WTC11 (cell line): ENCODE measurements around the gene CELA2A. TPM values are rescaled to one million over a fixed set of nuclear protein-coding genes. Genes with fewer than 3 reads are reported as not detected.

Experiments used
- ATAC-seq: fragments of 200-7000 bp; cut with Tn5 transposase; 2 replicates; pipeline ENCODE4 v1.10.0; 2021; ENCODE audit warnings: mild to moderate bottlenecking, moderate library complexity
- CTCF ChIA-PET: fragments of 300-600 bp; sonication (Branson Sonifier 250); formaldehyde crosslinking; loops from one replicate; lab custom pipeline; 2021; ENCODE audit warnings: antibody characterized with exemption; lab: Charles Lee
- POLR2A ChIA-PET: fragments of 350-600 bp; sonication (Branson Sonifier 250); formaldehyde crosslinking; loops from one replicate; lab custom pipeline; 2021; ENCODE audit warnings: antibody characterized with exemption; lab: Charles Lee
- DNase-seq: peaks from one replicate; pipeline ENCODE4 v3.0.0; 2021; ENCODE audit warnings: low spot score
- H3K27ac Mint-ChIP-seq: 2 replicates; pipeline ENCODE4 v1.8.0; 2021; ENCODE audit warnings: mixed read lengths
- H3K27me3 Mint-ChIP-seq: 2 replicates; pipeline ENCODE4 v1.8.0; 2021; ENCODE audit warnings: low read depth, mild to moderate bottlenecking, moderate library complexity, mixed read lengths
- H3K36me3 Mint-ChIP-seq: 2 replicates; pipeline ENCODE4 v1.8.0; 2021; ENCODE audit warnings: mixed read lengths
- H3K4me1 Mint-ChIP-seq: 2 replicates; pipeline ENCODE4 v1.8.0; 2022; ENCODE audit warnings: mixed read lengths
- H3K4me3 Mint-ChIP-seq: 2 replicates; pipeline ENCODE4 v1.8.0; 2021; ENCODE audit warnings: mild to moderate bottlenecking, moderate library complexity, mixed read lengths
- H3K9me3 Mint-ChIP-seq: 2 replicates; pipeline ENCODE4 v1.8.0; 2021; ENCODE audit warnings: mixed read lengths
- AR ChIP-seq: fragments of 250-450 bp; sonication (Bioruptor Pico); IDR thresholded peaks from 2 replicates; pipeline ENCODE4 v1.9.0; 2021; ENCODE audit warnings: mild to moderate bottlenecking
- ATF3 ChIP-seq: sonication (generic); formaldehyde crosslinking; conservative IDR thresholded peaks from 2 replicates; pipeline ENCODE4 v1.8.1; 2022; ENCODE audit warnings: mild to moderate bottlenecking, missing genetic modification reagents
- ATF6 ChIP-seq: sonication (generic); formaldehyde crosslinking; IDR thresholded peaks from 2 replicates; pipeline ENCODE4 v1.8.1; 2023; ENCODE audit warnings: mild to moderate bottlenecking, missing genetic modification reagents
- CDX4 ChIP-seq: fragments of 250-450 bp; sonication (Bioruptor Pico); IDR thresholded peaks from 2 replicates; pipeline ENCODE4 v1.9.0; 2021; ENCODE audit warnings: moderate library complexity, mild to moderate bottlenecking, inconsistent platforms, borderline replicate concordance
- CTCF ChIP-seq: fragments of 200-600 bp; IDR thresholded peaks from 2 replicates; pipeline ENCODE4 v1.8.0; 2022; ENCODE audit warnings: antibody characterized with exemption
- ETV6 ChIP-seq: sonication (generic); formaldehyde crosslinking; IDR thresholded peaks from 2 replicates; pipeline ENCODE4 v1.8.1; 2022; ENCODE audit warnings: mild to moderate bottlenecking, missing genetic modification reagents
- FOXJ3 ChIP-seq: sonication (generic); formaldehyde crosslinking; IDR thresholded peaks from 2 replicates; pipeline ENCODE4 v1.9.0; 2021; ENCODE audit warnings: missing genetic modification reagents, mild to moderate bottlenecking, borderline replicate concordance
- NFATC4 ChIP-seq: fragments of 250-450 bp; sonication (Bioruptor Pico); IDR thresholded peaks from 2 replicates; pipeline ENCODE4 v1.9.0; 2021; ENCODE audit warnings: mild to moderate bottlenecking
- NR3C1 ChIP-seq: sonication (generic); formaldehyde crosslinking; conservative IDR thresholded peaks from 2 replicates; pipeline ENCODE4 v1.8.1; 2023; ENCODE audit warnings: low read depth, mild to moderate bottlenecking, missing genetic modification reagents
- PRDM15 ChIP-seq: sonication (generic); formaldehyde crosslinking; IDR thresholded peaks from 2 replicates; pipeline ENCODE4 v1.8.0; 2022; ENCODE audit warnings: missing genetic modification reagents
- PRRX2 ChIP-seq: fragments of 250-450 bp; sonication (Bioruptor Pico); IDR thresholded peaks from 2 replicates; pipeline ENCODE4 v1.8.0; 2021; ENCODE audit warnings: mild to moderate bottlenecking
- RELA ChIP-seq: sonication (generic); formaldehyde crosslinking; IDR thresholded peaks from 2 replicates; pipeline ENCODE4 v1.8.1; 2022; ENCODE audit warnings: missing genetic modification reagents, mild to moderate bottlenecking, borderline replicate concordance
- SMAD3 ChIP-seq: sonication (generic); formaldehyde crosslinking; IDR thresholded peaks from 2 replicates; pipeline ENCODE4 v1.8.0; 2022; ENCODE audit warnings: missing genetic modification reagents, mild to moderate bottlenecking, borderline replicate concordance
- SOX15 ChIP-seq: fragments of 250-450 bp; sonication (Bioruptor Pico); IDR thresholded peaks from 2 replicates; pipeline ENCODE4 v1.9.0; 2021; ENCODE audit warnings: mild to moderate bottlenecking
- TEAD4 ChIP-seq: sonication (generic); formaldehyde crosslinking; IDR thresholded peaks from 2 replicates; pipeline ENCODE4 v1.8.0; 2022; ENCODE audit warnings: mild to moderate bottlenecking, missing genetic modification reagents
- TP53 ChIP-seq: sonication (generic); formaldehyde crosslinking; IDR thresholded peaks from 2 replicates; pipeline ENCODE4 v1.8.1; 2023; ENCODE audit warnings: mild to moderate bottlenecking, missing genetic modification reagents
- ZMAT4 ChIP-seq: fragments of 250-450 bp; sonication (Bioruptor Pico); IDR thresholded peaks from 2 replicates; pipeline ENCODE4 v1.9.0; 2021; ENCODE audit warnings: mild to moderate bottlenecking
- ZNF317 ChIP-seq: sonication (generic); formaldehyde crosslinking; IDR thresholded peaks from 2 replicates; pipeline ENCODE4 v1.8.1; 2023; ENCODE audit warnings: low read depth, mild to moderate bottlenecking, moderate library complexity, missing genetic modification reagents, borderline replicate concordance
- ZNF416 ChIP-seq: fragments of 250-450 bp; sonication (Bioruptor Pico); IDR thresholded peaks from 2 replicates; pipeline ENCODE4 v1.9.0; 2021; ENCODE audit warnings: mild to moderate bottlenecking, inconsistent platforms
- ZNF512 ChIP-seq: sonication (generic); formaldehyde crosslinking; IDR thresholded peaks from 2 replicates; pipeline ENCODE4 v1.8.1; 2022; ENCODE audit warnings: missing genetic modification reagents, borderline replicate concordance
- ZNF671 ChIP-seq: fragments of 250-450 bp; sonication (Bioruptor Pico); IDR thresholded peaks from 2 replicates; pipeline ENCODE4 v1.8.0; 2021; ENCODE audit warnings: mild to moderate bottlenecking
- total RNA-seq: library from RNA; stranded (reverse); gene quantifications from 3 replicates; pipeline ENCODE4 v1.2.3, GENCODE V29; 2021

Gene CELA2A
- total RNA-seq, 1 experiment from 2014 or later = 0.83 TPM

- TF ChIP-seq AR (CRISPR knock-in tag) (no peak), SMAD3 (CRISPR knock-in tag) (no peak), NFATC4 (no peak), ZNF512 (CRISPR knock-in tag) (no peak), CDX4 (no peak)
- TF ChIP-seq, all 79 proteins: peak for 0
Measured at GRCh38 chr1:15435239-15436077, 21.1 kb upstream of the CELA2A start (continued).

- no peak overlapping the region for H3K27ac Mint-ChIP-seq
- CTCF ChIA-PET = interaction anchor here (2.5 kb wide), 1 partner anchor 113 kb away, joined by 6 read pairs; no protein-coding TSS in a partner anchor
- H3K27me3 Mint-ChIP-seq = no peaks in the 10 kb centered on the region
- DNase-seq (no peak), ATAC-seq (no peak)
- H3K36me3 Mint-ChIP-seq = no peaks in the 10 kb centered on the region
- POLR2A ChIA-PET = no interaction called here
- no peaks in the 10 kb centered on the region for H3K9me3 Mint-ChIP-seq
- H3K4me1 Mint-ChIP-seq = peaks cover 4% of the 10 kb centered on the region; the same call in 1 of the 2 replicates
- TF ChIP-seq RELA (CRISPR knock-in tag) = no peak
- TF ChIP-seq PRRX2 (CRISPR knock-in tag) = no peak
- no peak for TF ChIP-seq ZNF317 (CRISPR knock-in tag)
- no peak for TF ChIP-seq NR3C1 (CRISPR knock-in tag)
- TF ChIP-seq ATF6 (CRISPR knock-in tag) = no peak
- no peak for TF ChIP-seq CTCF
- TF ChIP-seq ETV6 (CRISPR knock-in tag) = no peak
- no peak for TF ChIP-seq TP53 (CRISPR knock-in tag)
- no peak for TF ChIP-seq FOXJ3 (CRISPR knock-in tag)
- no peak for TF ChIP-seq ZMAT4
- no peak for TF ChIP-seq ZNF671 (CRISPR knock-in tag)
- TF ChIP-seq ATF3 (CRISPR knock-in tag) = no peak
- TF ChIP-seq ZNF416 (CRISPR knock-in tag) = no peak
- no peak for TF ChIP-seq TEAD4
- TF ChIP-seq PRDM15 (CRISPR knock-in tag) = no peak
- TF ChIP-seq SOX15 = no peak
- TF ChIP-seq, all 79 proteins: peak for 0
- no peak overlapping the region for H3K4me3 Mint-ChIP-seq
Measured at GRCh38 chr1:15436881-15437442, 19.6 kb upstream of the CELA2A start.
